Measurements from ENCODE around the gene NSG2. TPM values are rescaled to one million over a fixed set of nuclear protein-coding genes. Genes with fewer than 3 reads are reported as not detected.

The NSG2 gene
- total RNA-seq (1 to 10 TPM in 2 of 5 donors, not detected in 3; 4.2 to 4.8 TPM), polyA plus RNA-seq (1 to 10 TPM in 2 of 3 donors, under 1 TPM in 1; 0.75 to 1.5 (median 1.4) TPM)
- long read RNA-seq, donor 1, partial matches to known transcripts, result 0 of 2 reads
- long read RNA-seq, donor 1, other reads (novel, unspliced or antisense), result 0 of 2 reads
- long read RNA-seq, donor 2, partial matches to known transcripts, result 0 of 5 reads
- long read RNA-seq, donor 2, other reads (novel, unspliced or antisense), result 0 of 5 reads
- long read RNA-seq, donor 3, result 0 reads
- long read RNA-seq, donor 4, partial matches to known transcripts, result 0 of 1 reads
- long read RNA-seq, donor 4, other reads (novel, unspliced or antisense), result 0 of 1 reads
- long read RNA-seq, donor 5, transcript NSG2-201 (5 exons, 2,452 nt), result major isoform, 6 of 6 reads
- long read RNA-seq, donor 5, partial matches to known transcripts, result 0 of 6 reads
- long read RNA-seq, donor 5, other reads (novel, unspliced or antisense), result 0 of 6 reads
- long read RNA-seq, donor 6, partial matches to known transcripts, result 0 of 1 reads
- long read RNA-seq, donor 6, other reads (novel, unspliced or antisense), result 0 of 1 reads
- long read RNA-seq, donor 7, transcript NSG2-201 (5 exons, 2,452 nt), result major isoform, 6 of 7 reads
- long read RNA-seq, donor 7, partial matches to known transcripts, result 0 of 7 reads
- long read RNA-seq, donor 7, other reads (novel, unspliced or antisense), result 0 of 7 reads
- long read RNA-seq, donor 8, partial matches to known transcripts, result 0 of 1 reads
- long read RNA-seq, donor 8, other reads (novel, unspliced or antisense), result 0 of 1 reads
- long read RNA-seq, donor 9, result 0 reads
- long read RNA-seq, donor 10, partial matches to known transcripts, result 0 of 3 reads
- long read RNA-seq, donor 10, other reads (novel, unspliced or antisense), result 0 of 3 reads

DNA sequence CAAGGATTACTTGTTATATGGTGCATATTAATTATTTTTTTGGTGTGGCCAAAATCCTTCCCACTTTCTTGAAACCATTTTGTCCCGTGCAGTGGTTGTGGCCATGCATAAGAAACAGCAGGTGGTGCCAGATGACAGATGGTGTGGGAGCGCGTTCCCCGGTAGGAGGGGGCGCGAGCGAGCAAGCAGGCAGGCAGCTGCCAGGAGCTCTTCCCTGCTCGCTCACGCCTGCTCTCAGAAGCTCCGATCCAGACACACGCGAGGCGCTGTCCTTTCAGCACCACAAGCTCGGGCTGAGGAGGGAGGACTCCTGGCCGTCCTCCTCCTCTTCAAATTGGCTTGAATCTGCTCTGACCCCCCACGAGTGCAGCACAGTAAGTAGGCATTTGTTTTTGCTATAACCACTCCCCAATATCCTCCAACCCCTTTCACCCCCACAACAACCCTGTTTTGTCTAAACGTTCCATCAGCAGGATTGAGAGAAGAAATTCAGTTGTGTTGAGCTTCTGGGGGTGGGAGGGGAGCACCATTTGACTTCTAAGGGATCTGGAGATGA, at the start of gene NSG2:
NSG2 (plus strand) TSS at position 237 of the 556 bp plus-strand sequence. CDS start 1,050 bp downstream, outside the sequence.
- intact Hi-C loops (cut with DNase I; ENCODE audit: low total_unique reads), result no loop called here
- 3 to 5% (median 4%) methylated on average over 17 of the region's 17 CpGs for WGBS, 5 donors

DNA sequence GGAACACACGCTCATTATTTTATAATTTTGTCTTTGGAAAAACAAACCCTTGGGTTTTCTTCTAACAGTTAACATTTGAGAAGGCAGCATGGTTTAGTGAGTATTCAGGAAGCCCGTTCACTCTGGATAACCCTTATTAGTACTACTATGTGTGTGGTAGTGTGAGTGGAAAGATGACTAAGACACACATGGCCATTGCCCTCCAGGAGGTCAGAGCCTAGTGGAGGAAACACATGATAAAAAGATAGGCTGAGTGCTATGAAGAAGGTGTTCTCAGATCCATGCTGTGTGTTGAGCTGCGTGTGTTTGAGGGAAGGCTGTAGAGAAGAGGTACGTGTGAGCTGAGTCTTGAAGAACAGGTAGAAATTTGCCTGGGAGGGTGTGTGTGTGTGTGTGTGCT, 48.2 kb upstream of the NSG2 start:
- H3K4me3 ChIP-seq, result no peak overlapping the region
- WGBS, 5 donors, result 58 to 80% (median 77%) methylated on average over 4 of the region's 4 CpGs
- H3K27me3 ChIP-seq, result peaks cover 0 to 16% (median 7%) of the 10 kb centered on the region in 3 donors
- intact Hi-C loops (cut with DNase I; ENCODE audit: low total_unique reads), result no loop called here
- H3K27ac ChIP-seq, result no peak overlapping the region
- DNase-seq, result no peak
- H3K4me1 ChIP-seq, result no peaks in the 10 kb centered on the region
- no peaks in the 10 kb centered on the region for H3K9me3 ChIP-seq
- TF ChIP-seq, protein P1, sequence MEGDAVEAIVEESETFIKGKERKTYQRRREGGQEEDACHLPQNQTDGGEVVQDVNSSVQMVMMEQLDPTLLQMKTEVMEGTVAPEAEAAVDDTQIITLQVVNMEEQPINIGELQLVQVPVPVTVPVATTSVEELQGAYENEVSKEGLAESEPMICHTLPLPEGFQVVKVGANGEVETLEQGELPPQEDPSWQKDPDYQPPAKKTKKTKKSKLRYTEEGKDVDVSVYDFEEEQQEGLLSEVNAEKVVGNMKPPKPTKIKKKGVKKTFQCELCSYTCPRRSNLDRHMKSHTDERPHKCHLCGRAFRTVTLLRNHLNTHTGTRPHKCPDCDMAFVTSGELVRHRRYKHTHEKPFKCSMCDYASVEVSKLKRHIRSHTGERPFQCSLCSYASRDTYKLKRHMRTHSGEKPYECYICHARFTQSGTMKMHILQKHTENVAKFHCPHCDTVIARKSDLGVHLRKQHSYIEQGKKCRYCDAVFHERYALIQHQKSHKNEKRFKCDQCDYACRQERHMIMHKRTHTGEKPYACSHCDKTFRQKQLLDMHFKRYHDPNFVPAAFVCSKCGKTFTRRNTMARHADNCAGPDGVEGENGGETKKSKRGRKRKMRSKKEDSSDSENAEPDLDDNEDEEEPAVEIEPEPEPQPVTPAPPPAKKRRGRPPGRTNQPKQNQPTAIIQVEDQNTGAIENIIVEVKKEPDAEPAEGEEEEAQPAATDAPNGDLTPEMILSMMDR (IDR thresholded peaks at IDR 0.05), result no peak
- TF ChIP-seq POLR2AphosphoS5 (IDR thresholded peaks at IDR 0.05) (no peak), EP300 (IDR thresholded peaks at IDR 0.05) (no peak), POLR2A (IDR thresholded peaks at IDR 0.05) (no peak)
- no peaks in the 10 kb centered on the region for H3K36me3 ChIP-seq

More for the DNA sequence above, at the start of gene NSG2:
- peak; percentile 81 to 97 for DNase-seq
- Histone ChIP-seq H3K4me1 (no peaks in the 10 kb centered on the region), H3K27ac (no peak within 1 kb of the TSS), H3K27me3 (peaks cover 0 to 23% (median 0%) of the 10 kb centered on the region in 3 donors), H3K9me3 (no peaks in the 10 kb centered on the region), H3K36me3 (no peaks in the 10 kb centered on the region), H3K4me3 (no peak within 1 kb of the TSS)
- TF ChIP-seq, protein P1 (IDR thresholded peaks at IDR 0.05), result peak in 5 of 7 experiments; percentile 10 to 58 (median 28)
- TF ChIP-seq EP300 (IDR thresholded peaks at IDR 0.05) (no peak), POLR2A (IDR thresholded peaks at IDR 0.05) (no peak)

- no peaks in the 10 kb centered on the region for H3K4me1 ChIP-seq
- 51 to 68% (median 63%) methylated on average over 4 of the region's 4 CpGs for WGBS, 5 donors
- no peak overlapping the region for H3K27ac ChIP-seq
- no peak for TF ChIP-seq EP300 (IDR thresholded peaks at IDR 0.05)
- no peak for TF ChIP-seq POLR2A (IDR thresholded peaks at IDR 0.05)
- TF ChIP-seq, protein P1 (IDR thresholded peaks at IDR 0.05), result no peak
- no peak for TF ChIP-seq POLR2AphosphoS5 (IDR thresholded peaks at IDR 0.05)
- H3K4me3 ChIP-seq, result no peak overlapping the region
- intact Hi-C loops (cut with DNase I; ENCODE audit: low total_unique reads), result no loop called here
- no peaks in the 10 kb centered on the region for H3K9me3 ChIP-seq
- DNase-seq, result no peak
- H3K36me3 ChIP-seq, result no peaks in the 10 kb centered on the region
- peaks cover 0 to 8% (median 7%) of the 10 kb centered on the region in 3 donors for H3K27me3 ChIP-seq
Observed at GRCh38 chr5:173998531-173998930, 47.0 kb upstream of the NSG2 start.

- no peak overlapping the region for H3K27ac ChIP-seq
- H3K4me3 ChIP-seq, result no peak overlapping the region
- no peaks in the 10 kb centered on the region for H3K9me3 ChIP-seq
- peaks cover 0 to 7% (median 0%) of the 10 kb centered on the region in 3 donors for H3K27me3 ChIP-seq
- no peaks in the 10 kb centered on the region for H3K4me1 ChIP-seq
- intact Hi-C loops (cut with DNase I; ENCODE audit: low total_unique reads), result no loop called here
- TF ChIP-seq POLR2A (IDR thresholded peaks at IDR 0.05) (no peak), POLR2AphosphoS5 (IDR thresholded peaks at IDR 0.05) (no peak), EP300 (IDR thresholded peaks at IDR 0.05) (no peak)
- TF ChIP-seq, protein P1 (IDR thresholded peaks at IDR 0.05), result no peak
- no peaks in the 10 kb centered on the region for H3K36me3 ChIP-seq
- no peak for DNase-seq
- 78 to 85% (median 84%) methylated on average over 4 of the region's 4 CpGs for WGBS, 5 donors
Observed at GRCh38 chr5:174000076-174000475, 45.4 kb upstream of the NSG2 start.

Measured in stomach (tissue), 19 donors.